HG03457 (cell line): ENCODE results near the gene DIP2C.

Source experiments
- ATAC-seq: cut with Tn5 transposase; IDR thresholded peaks from one replicate; pipeline ENCODE4 v1.9.1; 2021; ENCODE audit warnings: moderate number of reproducible peaks; ENCODE audit not compliant: unreplicated experiment

DIP2C gene

DNA sequence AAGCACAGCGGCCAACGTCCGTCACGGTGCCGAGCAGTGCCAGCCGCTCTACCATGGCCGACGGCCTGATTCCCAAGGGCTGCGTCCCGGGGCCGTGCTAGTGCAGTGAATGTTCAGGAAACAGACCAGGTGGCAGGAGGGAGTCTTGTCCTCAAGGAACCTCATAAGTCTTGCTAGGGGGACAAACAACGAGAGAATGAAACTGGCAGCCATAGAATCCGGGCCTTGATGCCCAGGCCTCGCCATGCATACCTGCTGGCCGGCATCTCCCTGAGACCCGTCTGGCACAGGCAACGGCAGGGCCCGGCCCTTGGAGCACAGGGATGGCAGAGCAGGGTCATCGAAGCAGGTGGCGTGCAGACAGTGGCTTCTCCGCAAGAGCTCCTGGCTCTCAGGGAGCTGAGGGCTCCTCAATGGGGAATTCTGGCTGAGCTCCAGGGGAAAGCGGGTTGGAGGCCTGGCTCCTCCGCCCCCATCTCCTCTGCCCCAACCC, 58.8 kb downstream of the DIP2C start:
- no peak for ATAC-seq

- ATAC-seq, result no peak
These were observed 60.1 kb downstream of the DIP2C start for GRCh38 chr10:629186-629998.

- no peak for ATAC-seq
These were observed 61.0 kb downstream of the DIP2C start for GRCh38 chr10:628386-629045.

GRCh38 chr10:627032-627992, 62.2 kb downstream of the DIP2C start:
- ATAC-seq, result no peak

DNA sequence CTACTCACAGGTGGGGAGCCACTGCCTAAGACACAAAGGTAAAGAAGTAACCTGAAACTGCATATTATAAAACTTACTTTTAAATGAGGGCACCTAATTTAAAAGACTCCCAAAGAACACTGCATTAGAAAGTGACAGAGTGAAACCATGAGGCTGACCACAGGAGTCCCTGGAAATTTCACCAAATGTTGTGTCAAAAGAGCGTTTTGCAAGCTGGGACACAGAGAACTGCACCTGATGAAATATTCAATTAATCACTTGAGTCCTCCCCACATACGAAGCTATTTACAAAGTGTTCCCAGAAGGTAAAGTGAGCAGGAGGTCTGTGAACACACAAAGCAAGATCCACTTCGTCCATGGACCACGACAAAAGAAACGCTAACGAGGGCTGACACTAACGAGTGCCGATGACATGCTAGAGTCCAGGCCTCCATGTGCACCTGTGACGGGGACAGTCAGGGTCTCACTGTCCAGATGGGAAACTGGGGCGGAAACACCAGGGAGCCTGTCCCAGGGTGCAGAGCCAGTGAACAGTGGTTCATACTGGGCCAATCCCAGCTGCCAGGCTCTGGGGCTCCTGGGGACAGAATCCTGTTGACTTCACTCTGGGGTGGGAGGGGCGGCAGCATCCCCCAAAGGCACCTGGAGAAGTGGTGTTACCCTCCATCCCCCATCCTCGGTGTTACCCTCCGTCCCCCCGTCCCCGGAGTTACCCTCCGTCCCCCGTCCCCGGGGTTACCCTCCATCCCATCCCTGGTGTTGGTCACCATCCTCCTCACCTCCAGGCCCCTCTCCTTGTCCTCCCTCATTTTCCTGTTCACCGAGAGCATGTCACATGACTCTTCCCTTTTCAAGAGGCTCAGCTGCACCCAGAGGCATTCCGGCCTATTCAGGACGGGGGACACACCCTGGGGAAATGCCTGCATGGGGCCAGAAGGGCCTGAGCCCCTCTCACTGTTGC, 63.4 kb downstream of the DIP2C start:
- ATAC-seq, result no peak

DNA sequence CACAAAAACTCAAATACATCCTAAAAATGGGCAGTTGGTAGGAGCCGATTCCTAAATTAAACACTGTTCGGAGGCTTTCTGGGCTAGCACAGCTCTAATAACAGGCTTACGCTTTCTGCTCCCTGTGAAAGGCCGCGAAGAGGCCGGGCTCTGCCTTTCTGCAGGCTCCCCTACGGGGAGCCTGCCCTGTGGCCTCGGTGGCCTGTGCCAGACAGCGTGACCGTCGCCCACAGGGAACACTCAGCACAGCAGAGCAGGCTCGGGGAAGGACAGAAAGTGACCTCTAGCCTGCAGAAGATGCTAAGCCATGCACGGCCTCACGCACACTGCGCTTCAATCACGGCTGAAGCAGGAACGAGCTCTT, 64.2 kb downstream of the DIP2C start:
- ATAC-seq, result no peak

- ATAC-seq, result no peak
These were observed 64.7 kb downstream of the DIP2C start for GRCh38 chr10:624605-625332.

- ATAC-seq, result no peak
These were observed 65.2 kb downstream of the DIP2C start for GRCh38 chr10:624312-624604.

DNA sequence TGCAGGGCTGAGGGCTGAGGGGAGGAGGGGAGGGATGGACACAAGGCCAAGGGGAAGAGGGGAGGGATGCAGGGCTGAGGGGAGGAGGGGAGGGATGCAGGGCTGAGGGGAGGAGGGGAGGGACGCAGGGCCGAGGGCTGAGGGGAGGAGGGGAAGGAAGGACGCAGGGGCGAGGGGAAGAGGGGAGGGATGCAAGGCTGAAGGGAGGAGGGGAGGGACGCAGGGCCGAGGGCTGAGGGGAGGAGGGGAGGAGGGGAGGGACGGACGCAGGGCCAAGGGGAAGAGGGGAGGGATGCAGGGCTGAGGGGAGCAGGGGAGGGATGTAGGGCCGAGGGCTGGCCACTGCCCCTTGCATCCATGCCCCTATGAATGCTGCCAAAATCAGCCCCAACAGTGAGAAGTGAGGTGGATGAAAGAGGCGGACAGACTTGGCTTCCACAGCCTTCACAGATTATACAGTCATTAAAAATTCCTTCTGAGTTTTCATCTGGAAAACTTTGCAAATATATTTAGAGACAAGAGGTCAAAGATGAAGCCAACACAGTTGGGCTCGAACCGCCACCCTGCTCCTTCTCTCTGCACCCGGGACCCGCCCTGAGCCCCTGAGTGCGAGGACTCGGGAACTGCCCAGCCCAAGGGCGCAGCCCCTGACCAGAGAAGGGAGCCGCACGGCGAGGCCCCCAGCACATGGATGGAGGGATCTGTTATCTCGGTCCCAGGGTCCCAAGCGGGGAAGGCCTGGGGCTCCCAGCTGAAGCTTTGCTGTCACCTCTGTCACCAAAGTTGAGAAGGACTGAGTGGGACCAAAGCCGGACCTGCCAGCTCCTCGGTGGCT, 65.8 kb downstream of the DIP2C start:
- no peak for ATAC-seq

DNA sequence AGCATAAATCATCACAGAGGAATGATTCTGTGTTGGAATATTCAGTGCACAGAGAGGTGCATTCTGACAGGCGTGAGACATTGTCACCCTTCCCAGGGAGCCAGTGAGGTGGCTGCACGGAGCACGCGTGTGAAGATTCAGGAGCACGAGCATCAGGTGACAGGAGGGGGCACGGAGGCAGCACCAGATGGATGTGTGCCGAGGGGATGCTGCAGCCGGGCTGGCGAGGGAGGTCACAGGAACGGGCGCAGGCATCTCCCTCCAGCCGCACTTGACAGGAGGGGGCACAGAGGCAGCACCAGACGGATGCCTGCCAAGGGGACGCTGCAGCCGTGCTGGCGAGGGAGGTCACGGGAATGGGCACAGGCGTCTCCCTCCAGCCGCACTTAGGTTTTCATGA, 66.5 kb downstream of the DIP2C start:
- ATAC-seq, result no peak

DNA sequence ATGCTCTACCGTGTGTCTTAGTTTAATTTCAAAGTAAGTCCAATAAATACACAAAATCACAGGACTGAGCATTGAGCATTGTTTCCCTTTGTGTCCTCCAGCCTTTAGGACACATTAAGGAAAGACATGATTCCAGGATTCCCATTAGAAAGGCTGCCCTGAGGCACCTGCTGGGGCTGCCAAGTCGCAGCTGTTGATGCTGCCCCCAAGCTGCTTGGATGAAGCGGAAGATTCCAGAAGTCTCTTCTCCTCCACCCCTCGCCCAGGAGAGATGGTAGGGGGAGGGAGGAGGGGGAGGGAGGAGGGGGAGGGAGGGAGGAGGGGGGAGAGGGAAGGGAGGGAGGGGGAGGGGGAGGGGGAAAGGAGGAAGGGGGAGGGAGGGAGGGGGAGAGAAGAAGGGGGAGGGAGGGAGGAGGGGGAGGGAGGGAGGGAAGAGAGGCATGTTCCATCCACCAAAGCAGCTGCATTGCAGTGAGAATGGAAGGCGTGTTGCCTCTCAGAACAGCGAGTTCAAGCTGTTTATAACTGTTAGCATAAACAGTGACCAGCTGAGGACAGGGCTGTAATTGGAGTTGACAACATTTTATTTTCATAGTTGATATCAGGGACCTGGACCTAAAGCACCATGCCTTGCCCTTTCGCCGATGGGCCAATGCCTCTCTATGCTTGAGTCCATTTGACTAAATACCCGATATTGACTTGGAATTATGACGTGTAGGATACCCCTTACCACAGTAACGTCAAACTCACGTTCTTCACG, 67.3 kb downstream of the DIP2C start:
- ATAC-seq, result no peak

GRCh38 chr10:621513-621912, 68.0 kb downstream of the DIP2C start:
- ATAC-seq, result no peak

DNA sequence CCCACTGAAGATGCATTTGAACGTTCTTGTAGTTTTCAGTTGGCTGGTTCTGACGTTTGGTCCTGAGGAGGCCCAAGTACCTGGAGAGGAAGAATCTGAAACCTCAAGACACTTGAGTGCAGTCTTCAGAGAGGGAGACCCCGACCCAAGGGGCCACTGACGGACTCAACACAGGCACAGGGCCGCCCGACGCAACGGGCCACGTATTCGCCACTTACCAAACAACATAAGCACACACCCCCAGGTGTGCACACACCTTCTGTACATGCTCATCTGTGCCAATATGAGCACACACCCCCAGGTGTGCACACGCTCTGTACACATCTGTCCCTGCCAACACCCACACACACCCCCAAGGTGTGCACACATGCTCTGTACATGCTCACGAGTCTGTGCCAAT, 68.5 kb downstream of the DIP2C start:
- no peak for ATAC-seq

DNA sequence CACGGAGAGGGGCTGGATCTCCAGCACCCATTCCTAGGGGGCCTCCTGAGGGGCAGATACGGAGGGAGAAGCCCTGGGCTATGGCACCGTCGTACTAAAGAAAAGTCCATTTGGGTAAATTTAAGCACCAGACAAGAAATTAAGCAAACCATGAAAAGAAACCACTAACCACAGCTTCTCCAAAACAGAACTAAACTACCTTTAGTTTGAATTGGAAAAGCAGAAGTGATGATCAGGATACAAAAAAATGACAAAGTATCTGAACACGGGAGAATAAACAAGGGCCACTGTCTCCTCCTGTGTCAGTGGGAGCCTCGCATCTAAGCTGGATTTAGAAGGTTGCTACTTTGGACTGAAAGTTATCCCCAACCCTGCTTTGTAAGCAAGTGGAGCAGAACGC, 69.1 kb downstream of the DIP2C start:
- ATAC-seq, result no peak

- ATAC-seq, result no peak
These were observed 69.8 kb downstream of the DIP2C start for GRCh38 chr10:619710-620109.

- ATAC-seq, result no peak
These were observed 71.1 kb downstream of the DIP2C start for GRCh38 chr10:618229-618989.

DNA sequence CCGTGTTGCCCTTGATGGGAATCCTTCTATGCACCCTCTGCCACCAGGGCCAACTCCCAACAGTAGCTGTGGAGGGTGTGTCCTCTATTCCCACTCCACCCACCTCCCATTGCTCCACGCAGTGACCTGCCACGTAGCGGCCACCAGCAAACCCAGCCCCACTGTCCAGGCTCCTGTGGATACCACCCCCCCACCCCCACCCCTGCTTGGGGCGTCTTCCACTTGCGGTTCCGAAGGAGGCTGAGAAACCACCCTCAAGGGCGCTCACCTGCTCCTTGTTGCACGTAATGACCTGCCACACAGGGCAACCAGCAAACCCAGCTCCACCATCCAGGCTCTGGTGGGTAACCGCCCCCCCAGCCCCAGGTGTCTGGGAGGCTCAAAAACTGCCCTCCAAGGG, 72.0 kb downstream of the DIP2C start:
- ATAC-seq, result no peak
